Measurements from ENCODE around the gene CES2.

DNA sequence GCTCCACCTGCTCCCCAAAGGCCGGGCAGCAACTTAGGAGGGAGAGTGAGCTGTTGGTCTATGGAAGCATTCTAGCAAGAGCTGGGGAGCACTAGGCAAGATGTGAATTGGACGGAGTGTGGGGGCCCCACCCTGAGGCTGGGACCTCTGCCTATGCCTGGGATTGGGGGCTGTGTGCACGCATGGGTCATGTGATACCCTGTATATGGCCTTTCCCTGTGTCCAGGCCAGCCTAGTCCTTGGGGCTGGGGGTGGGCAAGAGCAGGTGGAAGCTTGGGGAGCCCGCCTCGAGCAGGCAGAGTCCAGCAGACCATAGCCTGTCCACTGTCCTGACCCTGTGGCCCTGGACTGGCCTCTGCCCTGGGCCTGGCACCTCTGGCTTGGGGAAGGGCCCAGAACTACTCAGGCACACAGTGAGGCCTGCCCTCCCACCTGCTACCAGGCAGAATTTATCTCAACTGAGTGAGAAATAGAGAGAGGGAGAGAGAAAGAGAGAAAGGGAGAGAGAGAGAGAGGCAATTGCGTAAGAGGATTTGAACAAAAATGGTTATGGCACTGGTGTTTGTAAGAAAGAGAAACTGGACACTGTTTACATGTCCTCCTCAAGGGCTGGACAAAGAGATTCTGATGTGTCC lies 35.9 kb upstream of the CES2 start:
- TF ChIP-seq, protein P1, sequence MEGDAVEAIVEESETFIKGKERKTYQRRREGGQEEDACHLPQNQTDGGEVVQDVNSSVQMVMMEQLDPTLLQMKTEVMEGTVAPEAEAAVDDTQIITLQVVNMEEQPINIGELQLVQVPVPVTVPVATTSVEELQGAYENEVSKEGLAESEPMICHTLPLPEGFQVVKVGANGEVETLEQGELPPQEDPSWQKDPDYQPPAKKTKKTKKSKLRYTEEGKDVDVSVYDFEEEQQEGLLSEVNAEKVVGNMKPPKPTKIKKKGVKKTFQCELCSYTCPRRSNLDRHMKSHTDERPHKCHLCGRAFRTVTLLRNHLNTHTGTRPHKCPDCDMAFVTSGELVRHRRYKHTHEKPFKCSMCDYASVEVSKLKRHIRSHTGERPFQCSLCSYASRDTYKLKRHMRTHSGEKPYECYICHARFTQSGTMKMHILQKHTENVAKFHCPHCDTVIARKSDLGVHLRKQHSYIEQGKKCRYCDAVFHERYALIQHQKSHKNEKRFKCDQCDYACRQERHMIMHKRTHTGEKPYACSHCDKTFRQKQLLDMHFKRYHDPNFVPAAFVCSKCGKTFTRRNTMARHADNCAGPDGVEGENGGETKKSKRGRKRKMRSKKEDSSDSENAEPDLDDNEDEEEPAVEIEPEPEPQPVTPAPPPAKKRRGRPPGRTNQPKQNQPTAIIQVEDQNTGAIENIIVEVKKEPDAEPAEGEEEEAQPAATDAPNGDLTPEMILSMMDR (IDR thresholded peaks at IDR 0.05; ENCODE audit: extremely low read depth in 1 of 2, insufficient read depth in 1 of 2, low read depth in 1 of 2, low read length in 2 of 2): no peak
- TF ChIP-seq POLR2A (IDR thresholded peaks at IDR 0.05; ENCODE audit: low read depth, low read length) (no peak), POLR2AphosphoS5 (IDR thresholded peaks at IDR 0.05; ENCODE audit: insufficient read depth, low read depth, low read length) (no peak), EZH2 (IDR thresholded peaks at IDR 0.05; ENCODE audit: borderline replicate concordance, low read depth, low read length, severe bottlenecking) (no peak), JUN (IDR thresholded peaks at IDR 0.05; ENCODE audit: borderline replicate concordance, insufficient read depth, insufficient read length, low read depth) (no peak), MYC (IDR thresholded peaks at IDR 0.05; ENCODE audit: low read depth, low read length) (no peak), GATA2 (IDR thresholded peaks at IDR 0.05; ENCODE audit: insufficient read depth, insufficient read length, low read depth, low read length) (no peak), FOS (IDR thresholded peaks at IDR 0.05; ENCODE audit: borderline replicate concordance, insufficient read depth, low read length) (no peak)
- TF ChIP-seq, protein P2, sequence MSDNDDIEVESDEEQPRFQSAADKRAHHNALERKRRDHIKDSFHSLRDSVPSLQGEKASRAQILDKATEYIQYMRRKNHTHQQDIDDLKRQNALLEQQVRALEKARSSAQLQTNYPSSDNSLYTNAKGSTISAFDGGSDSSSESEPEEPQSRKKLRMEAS (IDR thresholded peaks at IDR 0.05; ENCODE audit: insufficient read depth, insufficient read length): no peak

Data from endothelial cell of umbilical vein (primary cell).